ENCODE results near the gene SDF4. TPM values are rescaled to one million over a fixed set of nuclear protein-coding genes. Genes with fewer than 3 reads are reported as not detected.
A peak's percentile ranks its signal among the peaks of the same experiment; 100 is the strongest.

Gene SDF4
- total RNA-seq, 4 donors from 2014 or later, result 153 to 267 (median 226) TPM

DNA sequence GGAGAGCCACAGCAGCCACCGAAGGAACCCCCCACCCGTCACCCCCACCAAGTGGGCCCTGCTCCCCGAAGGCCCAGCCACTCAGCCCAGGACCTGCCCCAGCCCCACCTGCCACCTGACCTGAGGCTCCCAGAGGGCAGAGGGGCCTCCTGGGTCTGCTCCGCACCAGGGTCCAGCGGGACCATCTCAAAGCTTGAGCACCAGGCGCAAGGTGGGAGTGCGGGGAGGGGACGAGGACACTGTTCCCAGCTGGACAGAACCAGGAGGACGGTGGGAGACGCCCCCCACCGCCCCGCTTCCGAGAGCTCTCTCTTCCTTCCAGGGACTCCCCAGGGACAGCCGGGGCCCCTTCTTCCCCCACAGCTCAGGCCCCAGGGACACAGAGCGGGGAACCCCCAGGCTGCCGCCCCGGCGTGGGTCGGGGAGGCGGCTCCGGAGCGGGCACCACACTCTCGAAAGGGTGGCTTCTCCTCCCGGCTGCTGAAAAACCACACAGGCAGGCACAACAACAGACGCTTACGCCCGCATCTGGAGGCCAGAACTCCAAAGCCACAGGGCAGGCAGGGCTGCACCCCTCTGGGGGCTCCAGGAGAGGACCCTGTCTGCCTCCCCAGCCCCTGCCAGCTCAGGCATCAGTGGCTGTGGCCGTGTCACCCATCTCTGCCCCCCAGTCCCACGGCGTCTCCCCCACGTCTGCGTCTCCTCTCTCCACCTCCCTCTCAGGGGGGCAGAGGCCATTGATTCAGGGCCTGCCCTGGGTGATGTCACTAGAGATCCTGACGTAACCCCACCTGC lies 60.1 kb downstream of the SDF4 start:
- H3K27ac ChIP-seq, result no peak overlapping the region
- in situ Hi-C loops (cut with MboI; ENCODE audit: low pct_ligation_motif_present in 1 of 4, low pct_unique_long_range_greater_than_20kb in 1 of 4, low sequenced_read_pairs in 3 of 4), result no loop called here
- peaks cover 54% of the 10 kb centered on the region for H3K27me3 ChIP-seq
- H3K9me3 ChIP-seq, result no peaks in the 10 kb centered on the region
- no peak for DNase-seq
- H3K4me1 ChIP-seq, result peaks cover 0 to 20% (median 5%) of the 10 kb centered on the region in 4 donors
- H3K4me3 ChIP-seq, result no peak overlapping the region
- WGBS, 2 donors (ENCODE audit: low coverage in 1 of 2), result 50% methylated on average over 31 of the region's 33 CpGs; no CpG with 5 or more reads in 1 of the 2 donors
- no peak for TF ChIP-seq POLR2A (IDR thresholded peaks at IDR 0.05)
- no peak for TF ChIP-seq POLR2AphosphoS5 (IDR thresholded peaks at IDR 0.05)
- TF ChIP-seq EP300 (IDR thresholded peaks at IDR 0.05; ENCODE audit: low read depth), result no peak
- TF ChIP-seq, protein P1, sequence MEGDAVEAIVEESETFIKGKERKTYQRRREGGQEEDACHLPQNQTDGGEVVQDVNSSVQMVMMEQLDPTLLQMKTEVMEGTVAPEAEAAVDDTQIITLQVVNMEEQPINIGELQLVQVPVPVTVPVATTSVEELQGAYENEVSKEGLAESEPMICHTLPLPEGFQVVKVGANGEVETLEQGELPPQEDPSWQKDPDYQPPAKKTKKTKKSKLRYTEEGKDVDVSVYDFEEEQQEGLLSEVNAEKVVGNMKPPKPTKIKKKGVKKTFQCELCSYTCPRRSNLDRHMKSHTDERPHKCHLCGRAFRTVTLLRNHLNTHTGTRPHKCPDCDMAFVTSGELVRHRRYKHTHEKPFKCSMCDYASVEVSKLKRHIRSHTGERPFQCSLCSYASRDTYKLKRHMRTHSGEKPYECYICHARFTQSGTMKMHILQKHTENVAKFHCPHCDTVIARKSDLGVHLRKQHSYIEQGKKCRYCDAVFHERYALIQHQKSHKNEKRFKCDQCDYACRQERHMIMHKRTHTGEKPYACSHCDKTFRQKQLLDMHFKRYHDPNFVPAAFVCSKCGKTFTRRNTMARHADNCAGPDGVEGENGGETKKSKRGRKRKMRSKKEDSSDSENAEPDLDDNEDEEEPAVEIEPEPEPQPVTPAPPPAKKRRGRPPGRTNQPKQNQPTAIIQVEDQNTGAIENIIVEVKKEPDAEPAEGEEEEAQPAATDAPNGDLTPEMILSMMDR (IDR thresholded peaks at IDR 0.05), result no peak
- intact Hi-C loops (cut with DNase I; ENCODE audit: low total_unique reads), result no loop called here
- no peaks in the 10 kb centered on the region for H3K36me3 ChIP-seq

DNA sequence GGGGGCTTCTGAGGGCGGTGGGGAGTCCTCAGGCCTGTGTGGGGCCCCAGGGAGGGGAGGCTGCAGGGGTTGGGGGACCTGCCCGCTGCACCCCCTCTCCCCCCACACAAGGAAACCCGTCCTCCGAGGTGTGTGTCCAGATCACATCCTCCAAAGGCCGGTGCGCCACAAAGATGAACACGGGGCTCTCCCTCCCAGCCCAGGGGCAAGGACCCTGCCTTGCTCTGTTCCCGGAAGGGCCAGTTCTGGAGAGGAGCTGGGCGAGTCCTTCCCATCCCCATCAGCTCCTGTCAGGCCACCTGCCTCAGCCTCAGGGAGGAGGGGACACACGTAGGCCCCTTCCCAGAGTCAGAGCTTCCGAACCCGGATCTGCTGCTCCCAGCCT lies 60.6 kb downstream of the SDF4 start:
- no peak for DNase-seq
- no peak overlapping the region for H3K4me3 ChIP-seq
- intact Hi-C loops (cut with DNase I; ENCODE audit: low total_unique reads) (no loop called here), in situ Hi-C loops (cut with MboI; ENCODE audit: low pct_ligation_motif_present in 1 of 4, low pct_unique_long_range_greater_than_20kb in 1 of 4, low sequenced_read_pairs in 3 of 4) (no loop called here)
- peak overlapping the region in 1 of 4 donors; percentile 98 for H3K27ac ChIP-seq
- H3K36me3 ChIP-seq, result no peaks in the 10 kb centered on the region
- H3K9me3 ChIP-seq, result no peaks in the 10 kb centered on the region
- peaks cover 0 to 20% (median 8%) of the 10 kb centered on the region in 4 donors for H3K4me1 ChIP-seq
- H3K27me3 ChIP-seq, result peaks cover 53% of the 10 kb centered on the region
- WGBS, 2 donors (ENCODE audit: low coverage in 1 of 2), result 54% methylated on average over 12 of the region's 12 CpGs; no CpG with 5 or more reads in 1 of the 2 donors
- TF ChIP-seq EP300 (IDR thresholded peaks at IDR 0.05; ENCODE audit: low read depth), result no peak
- no peak for TF ChIP-seq POLR2A (IDR thresholded peaks at IDR 0.05)
- no peak for TF ChIP-seq POLR2AphosphoS5 (IDR thresholded peaks at IDR 0.05)
- TF ChIP-seq, protein P1 (IDR thresholded peaks at IDR 0.05), result no peak

DNA sequence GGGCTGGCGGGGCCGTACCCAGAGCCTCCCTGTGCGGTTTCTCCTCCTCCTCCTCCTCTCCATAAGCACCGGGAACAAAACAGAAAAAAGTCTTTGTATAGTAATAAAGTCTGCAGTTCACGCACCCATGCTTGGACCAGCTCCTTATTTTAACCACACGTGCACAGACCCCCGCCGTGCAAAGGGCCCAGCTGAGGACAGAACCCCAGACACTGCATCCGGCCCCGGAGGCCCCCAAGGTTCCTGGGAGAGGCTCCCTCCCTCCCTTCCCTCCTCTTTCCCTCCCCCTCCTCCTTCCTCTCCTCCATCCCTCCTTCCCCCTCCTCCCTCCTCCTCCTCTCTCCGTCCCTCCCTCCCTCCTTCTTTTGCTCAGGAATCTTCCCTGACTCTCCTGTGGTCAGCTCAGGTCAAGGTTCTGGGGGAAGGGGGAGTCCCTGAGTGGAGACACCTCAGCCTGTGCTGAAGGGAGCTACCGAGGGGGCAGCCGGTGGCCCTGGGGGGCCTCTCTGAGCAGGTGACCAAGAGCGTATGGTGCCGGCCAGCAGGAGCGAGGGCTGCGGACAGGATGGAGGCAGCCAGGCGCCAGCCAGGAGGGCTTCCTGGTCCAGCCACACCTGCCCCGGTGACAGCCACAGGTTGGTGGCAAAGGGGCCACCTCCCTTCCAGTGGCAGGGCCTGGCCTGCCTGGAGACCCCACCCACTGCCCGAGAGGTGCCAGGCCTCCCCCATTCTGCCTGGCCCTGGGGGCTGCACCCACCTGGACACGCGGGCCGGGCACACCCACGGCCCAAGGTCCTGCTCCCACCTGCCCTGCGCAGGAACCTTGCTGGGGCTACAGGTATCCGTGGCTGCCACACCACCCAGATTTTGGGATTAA lies 61.3 kb downstream of the SDF4 start:
- peak overlapping the region in 2 of 4 donors; percentile 6 to 98 for H3K27ac ChIP-seq
- intact Hi-C loops (cut with DNase I; ENCODE audit: low total_unique reads) (no loop called here), in situ Hi-C loops (cut with MboI; ENCODE audit: low pct_ligation_motif_present in 1 of 4, low pct_unique_long_range_greater_than_20kb in 1 of 4, low sequenced_read_pairs in 3 of 4) (no loop called here)
- H3K4me1 ChIP-seq, result peaks cover 0 to 23% (median 10%) of the 10 kb centered on the region in 4 donors
- H3K36me3 ChIP-seq, result no peaks in the 10 kb centered on the region
- WGBS, 2 donors (ENCODE audit: low coverage in 1 of 2), result 47% methylated on average over 26 of the region's 26 CpGs; no CpG with 5 or more reads in 1 of the 2 donors
- TF ChIP-seq POLR2A (IDR thresholded peaks at IDR 0.05) (peak; percentile 19), EP300 (IDR thresholded peaks at IDR 0.05; ENCODE audit: low read depth) (no peak)
- H3K4me3 ChIP-seq, result no peak overlapping the region
- peaks cover 53% of the 10 kb centered on the region for H3K27me3 ChIP-seq
- no peak for DNase-seq
- no peaks in the 10 kb centered on the region for H3K9me3 ChIP-seq

DNA sequence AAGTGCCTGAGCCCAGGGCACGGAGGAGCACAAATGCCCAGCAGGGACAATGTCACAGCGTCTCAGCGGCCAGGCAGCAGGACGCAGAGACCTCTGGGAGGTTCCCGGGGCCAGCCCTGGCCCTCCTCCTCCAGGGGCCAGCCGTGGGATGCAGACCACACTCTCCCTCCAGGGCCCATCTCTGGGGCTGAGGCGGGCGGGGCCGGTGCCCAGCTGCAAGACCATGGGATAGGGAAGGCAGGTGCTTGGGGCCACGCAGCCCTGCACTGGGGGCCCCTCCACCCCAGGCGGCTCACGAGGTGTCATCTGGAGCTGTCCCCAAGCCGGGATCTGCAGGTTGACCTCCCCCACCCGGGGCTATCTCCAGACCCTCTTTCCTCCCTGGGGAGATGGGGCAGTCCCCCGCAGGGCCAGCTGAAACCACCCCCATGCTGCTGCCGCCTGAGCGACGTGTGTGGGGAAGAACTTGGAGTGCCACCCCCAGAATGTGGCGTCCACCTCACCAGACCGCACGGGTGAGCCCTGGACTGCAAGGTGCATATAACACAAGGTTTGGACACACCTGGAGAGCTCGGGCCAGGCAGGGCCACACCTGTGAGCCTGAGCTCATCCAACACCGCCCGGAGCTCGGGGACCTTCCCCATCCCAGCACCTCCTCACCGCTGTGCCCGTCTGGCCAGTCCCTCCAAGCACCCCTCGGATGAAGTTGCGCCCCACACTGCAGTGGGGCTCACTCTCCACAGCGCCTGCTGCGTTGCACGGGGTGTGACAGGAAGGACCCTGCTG lies 62.2 kb downstream of the SDF4 start:
- TF ChIP-seq POLR2AphosphoS5 (IDR thresholded peaks at IDR 0.05) (no peak), POLR2A (IDR thresholded peaks at IDR 0.05) (no peak), EP300 (IDR thresholded peaks at IDR 0.05; ENCODE audit: low read depth) (no peak)
- TF ChIP-seq, protein P1 (IDR thresholded peaks at IDR 0.05), result no peak
- intact Hi-C loops (cut with DNase I; ENCODE audit: low total_unique reads) (no loop called here), in situ Hi-C loops (cut with MboI; ENCODE audit: low pct_ligation_motif_present in 1 of 4, low pct_unique_long_range_greater_than_20kb in 1 of 4, low sequenced_read_pairs in 3 of 4) (no loop called here)
- H3K27ac ChIP-seq, result peak overlapping the region in 1 of 4 donors; percentile 98
- peaks cover 53% of the 10 kb centered on the region for H3K27me3 ChIP-seq
- DNase-seq, result no peak
- H3K4me1 ChIP-seq, result peaks cover 0 to 23% (median 10%) of the 10 kb centered on the region in 4 donors
- no peak overlapping the region for H3K4me3 ChIP-seq
- WGBS, 2 donors (ENCODE audit: low coverage in 1 of 2), result 44% methylated on average over 26 of the region's 32 CpGs; no CpG with 5 or more reads in 1 of the 2 donors
- no peaks in the 10 kb centered on the region for H3K9me3 ChIP-seq
- H3K36me3 ChIP-seq, result no peaks in the 10 kb centered on the region
